OCI-LY7 (cell line): ENCODE data around the gene DELE1. TPM values are rescaled to one million over a fixed set of nuclear protein-coding genes. Genes with fewer than 3 reads are reported as not detected.

Experiments
- BruUV-seq: library from RNA; stranded (reverse); fragments of 400-500 nt; replicated peaks from 2 replicates; lab custom pipeline; 2021; lab: Mats Ljungman, UMichigan
- CTCF ChIA-PET: fragments of 300-600 bp; sonication (Branson Sonifier 250); formaldehyde crosslinking; loops from one replicate; lab custom pipeline; 2022; ENCODE audit warnings: antibody characterized with exemption; ENCODE audit not compliant: unreplicated experiment; lab: Charles Lee
- POLR2A ChIA-PET: fragments of 300-600 bp; sonication (Branson Sonifier 250); formaldehyde crosslinking; loops from one replicate; lab custom pipeline; 2022; ENCODE audit warnings: antibody characterized with exemption; lab: Charles Lee
- DNase-seq: peaks from one replicate; pipeline ENCODE4 v3.0.0-alpha.2; 2015; ENCODE audit warnings: low spot score
- H2AFZ ChIP-seq: fragments of 200-600 bp; sonication (generic), shearing (Covaris generic); 2 replicates; pipeline ENCODE4 v1.6.1; 2014; ENCODE audit warnings: mild to moderate bottlenecking, antibody characterized with exemption, low read length, moderate library complexity
- H3K27ac ChIP-seq: fragments of 200-600 bp; sonication (generic); 2 replicates; pipeline ENCODE4 v1.5.1; 2014; ENCODE audit warnings: mixed run types, low read depth, mild to moderate bottlenecking, moderate library complexity, low read length, inconsistent platforms; ENCODE audit not compliant: poor library complexity, severe bottlenecking
- H3K36me3 ChIP-seq: fragments of 200-600 bp; sonication (generic); 2 replicates; pipeline ENCODE4 v1.6.1; 2014; ENCODE audit warnings: mild to moderate bottlenecking, antibody characterized with exemption, low read length, moderate library complexity, mixed read lengths; ENCODE audit not compliant: insufficient read depth
- H3K4me1 ChIP-seq: fragments of 200-600 bp; sonication (generic); 2 replicates; pipeline ENCODE4 v1.5.1; 2014; ENCODE audit warnings: mild to moderate bottlenecking, low read length; ENCODE audit not compliant: insufficient read depth, poor library complexity, severe bottlenecking
- H3K4me2 ChIP-seq: fragments of 200-600 bp; sonication (generic); 2 replicates; pipeline ENCODE4 v1.6.1; 2014; ENCODE audit warnings: mild to moderate bottlenecking, low read length
- H3K4me3 ChIP-seq: fragments of 200-600 bp; sonication (generic); 2 replicates; pipeline ENCODE4 v1.5.1; 2014; ENCODE audit warnings: mild to moderate bottlenecking, low read depth, low read length; ENCODE audit not compliant: poor library complexity, severe bottlenecking
- H3K79me2 ChIP-seq: fragments of 200-600 bp; sonication (generic); 2 replicates; pipeline ENCODE4 v1.6.1; 2016; ENCODE audit warnings: low read depth, mild to moderate bottlenecking, low read length, moderate library complexity, mixed read lengths; ENCODE audit not compliant: insufficient read depth
- H3K9me2 ChIP-seq: fragments of 200-600 bp; sonication (generic); 2 replicates; pipeline ENCODE4 v1.6.1; 2016; ENCODE audit warnings: mild to moderate bottlenecking, low read length, mixed read lengths; ENCODE audit not compliant: insufficient read depth
- H3K9me3 ChIP-seq: fragments of 200-600 bp; sonication (generic); 2 replicates; pipeline ENCODE4 v1.6.1; 2014; ENCODE audit warnings: mild to moderate bottlenecking, mixed run types, low read length, mixed read lengths
- H4K20me1 ChIP-seq: fragments of 200-600 bp; sonication (generic); 2 replicates; pipeline ENCODE4 v1.6.1; 2014; ENCODE audit warnings: mild to moderate bottlenecking, antibody characterized with exemption, low read length, moderate library complexity, mixed read lengths; ENCODE audit not compliant: insufficient read depth
- EZH2phosphoT487 ChIP-seq: fragments of 200-600 bp; sonication (generic); IDR thresholded peaks from 2 replicates; pipeline ENCODE4 v1.6.1; 2018; ENCODE audit warnings: low read depth, borderline replicate concordance, mild to moderate bottlenecking, mixed run types, antibody characterized with exemption, low read length, moderate library complexity, mixed read lengths
- intact Hi-C: fragments of 100-400 bp; cut with micrococcal nuclease; formaldehyde crosslinking; loops from one replicate; pipeline ENCODE4 v1.10.0; 2022; ENCODE audit not compliant: unreplicated experiment
- total RNA-seq, 2 experiments: library from RNA; depleted of rRNA in 1 of 2; stranded (reverse); fragments of >200 nt in 1 of 2; shearing (Covaris generic) in 1 of 2; gene quantifications; 2 replicates each; pipeline ENCODE4 v1.2.3, GENCODE V29; 2014 to 2022
- TF ChIP-seq, protein P1 (sequence below): fragments of 200-600 bp; sonication (generic); conservative IDR thresholded peaks from 2 replicates; pipeline ENCODE4 v1.5.1; 2014; ENCODE audit warnings: mild to moderate bottlenecking, antibody characterized with exemption, low read length, moderate library complexity, mixed read lengths

Gene DELE1
- total RNA-seq, 2 experiments from 2014 or later: 78.5 to 81.2 TPM

DNA sequence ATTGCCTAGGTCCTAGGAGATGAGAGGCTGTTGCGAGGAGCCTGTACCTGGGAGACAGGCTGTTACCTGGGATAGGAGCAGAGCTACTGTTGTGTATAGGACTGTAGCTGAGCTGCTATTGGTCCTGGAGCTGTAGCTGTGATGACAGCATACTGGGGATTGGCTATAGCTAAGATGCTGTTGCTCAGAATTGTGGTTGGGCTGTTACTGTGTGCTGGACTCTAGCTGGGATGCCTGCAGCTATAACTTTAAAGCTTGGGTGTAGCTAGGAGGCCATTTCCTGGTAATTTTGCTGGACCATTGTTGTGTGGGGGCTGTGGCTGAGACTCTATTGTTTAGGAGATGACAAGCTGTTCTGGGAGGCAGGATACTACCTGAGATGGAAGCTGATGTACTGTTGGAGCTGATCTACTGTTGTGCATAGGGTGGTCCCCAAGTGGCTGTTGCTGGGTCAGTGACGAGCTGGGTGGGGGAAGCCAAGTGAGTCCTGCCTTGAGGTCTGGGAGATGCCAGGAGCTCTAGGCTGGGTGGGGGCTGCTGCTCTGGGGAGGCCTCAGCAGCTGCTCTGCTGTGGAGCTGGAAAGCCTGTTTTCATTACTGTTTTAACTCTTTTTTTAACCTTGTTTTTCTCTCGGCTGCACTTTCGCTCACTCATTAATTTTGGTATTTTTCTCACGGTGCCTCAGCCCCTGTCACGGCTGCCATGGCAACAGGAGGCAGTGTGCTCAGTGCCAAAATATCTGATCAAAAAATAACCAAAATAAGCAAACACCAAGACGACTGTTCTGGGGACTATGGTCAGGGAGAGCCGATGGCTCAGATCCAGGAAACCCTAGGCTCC, 42.5 kb upstream of the DELE1 start:
- DNase-seq: no peak
- no peak overlapping the region for H2AFZ ChIP-seq
- POLR2A ChIA-PET: interaction anchor here (0.6 to 1.7 kb wide), 6 partner anchors 9 to 1700 kb away, joined by 3 to 5 read pairs (median 3); no protein-coding TSS in a partner anchor
- no peaks in the 10 kb centered on the region for H3K36me3 ChIP-seq
- H3K79me2 ChIP-seq: no peaks in the 10 kb centered on the region
- H3K9me2 ChIP-seq: no peaks in the 10 kb centered on the region
- no peaks in the 10 kb centered on the region for H3K9me3 ChIP-seq
- H4K20me1 ChIP-seq: no peaks in the 10 kb centered on the region
- no peak overlapping the region for H3K27ac ChIP-seq
- no TSS peak for BruUV-seq
- H3K4me1 ChIP-seq: peaks cover 10% of the 10 kb centered on the region
- CTCF ChIA-PET: interaction anchor here (0.7 to 1.8 kb wide), 9 partner anchors 9 to 190 kb away, joined by 3 to 6 read pairs (median 3); partner anchors contain the start of gene GNPDA1
- no peak overlapping the region for H3K4me3 ChIP-seq
- intact Hi-C loops: no loop called here
- no peak overlapping the region for H3K4me2 ChIP-seq
- TF ChIP-seq, protein P1, sequence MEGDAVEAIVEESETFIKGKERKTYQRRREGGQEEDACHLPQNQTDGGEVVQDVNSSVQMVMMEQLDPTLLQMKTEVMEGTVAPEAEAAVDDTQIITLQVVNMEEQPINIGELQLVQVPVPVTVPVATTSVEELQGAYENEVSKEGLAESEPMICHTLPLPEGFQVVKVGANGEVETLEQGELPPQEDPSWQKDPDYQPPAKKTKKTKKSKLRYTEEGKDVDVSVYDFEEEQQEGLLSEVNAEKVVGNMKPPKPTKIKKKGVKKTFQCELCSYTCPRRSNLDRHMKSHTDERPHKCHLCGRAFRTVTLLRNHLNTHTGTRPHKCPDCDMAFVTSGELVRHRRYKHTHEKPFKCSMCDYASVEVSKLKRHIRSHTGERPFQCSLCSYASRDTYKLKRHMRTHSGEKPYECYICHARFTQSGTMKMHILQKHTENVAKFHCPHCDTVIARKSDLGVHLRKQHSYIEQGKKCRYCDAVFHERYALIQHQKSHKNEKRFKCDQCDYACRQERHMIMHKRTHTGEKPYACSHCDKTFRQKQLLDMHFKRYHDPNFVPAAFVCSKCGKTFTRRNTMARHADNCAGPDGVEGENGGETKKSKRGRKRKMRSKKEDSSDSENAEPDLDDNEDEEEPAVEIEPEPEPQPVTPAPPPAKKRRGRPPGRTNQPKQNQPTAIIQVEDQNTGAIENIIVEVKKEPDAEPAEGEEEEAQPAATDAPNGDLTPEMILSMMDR: no peak
- no peak for TF ChIP-seq EZH2phosphoT487

DNA sequence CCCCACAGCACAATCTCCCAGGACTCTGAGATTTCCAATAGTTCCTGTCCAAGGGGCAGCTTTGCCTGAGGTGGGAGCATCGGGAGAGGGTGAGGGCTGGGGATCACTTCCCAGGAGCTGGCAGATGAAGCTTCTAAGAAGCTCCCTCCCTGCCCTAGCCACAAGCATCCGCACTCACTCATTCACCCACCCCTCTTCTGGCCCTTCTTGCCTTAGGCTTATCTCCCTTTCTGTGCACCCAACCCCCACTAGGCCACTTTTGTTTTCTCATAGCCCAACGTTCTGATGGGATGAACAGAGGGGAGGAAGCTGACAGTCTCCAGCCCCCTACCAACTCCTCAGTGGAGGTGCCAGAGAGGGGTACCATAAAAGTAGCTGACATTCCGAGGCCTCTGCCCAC, 41.8 kb upstream of the DELE1 start:
- Histone ChIP-seq H3K36me3 (no peaks in the 10 kb centered on the region), H4K20me1 (no peaks in the 10 kb centered on the region), H3K4me2 (no peak overlapping the region), H3K9me2 (no peaks in the 10 kb centered on the region), H3K79me2 (no peaks in the 10 kb centered on the region), H3K27ac (no peak overlapping the region), H2AFZ (no peak overlapping the region), H3K4me1 (peaks cover 10% of the 10 kb centered on the region), H3K9me3 (no peaks in the 10 kb centered on the region), H3K4me3 (no peak overlapping the region)
- CTCF ChIA-PET: interaction anchor here (0.5 to 1.6 kb wide), 8 partner anchors 8 to 190 kb away, joined by 3 to 6 read pairs (median 4); partner anchors contain the start of gene GNPDA1
- intact Hi-C loops: no loop called here
- BruUV-seq: no TSS peak
- TF ChIP-seq, protein P1: no peak
- no peak for TF ChIP-seq EZH2phosphoT487
- DNase-seq: no peak
- POLR2A ChIA-PET: interaction anchor here (0.7 to 1.7 kb wide), 4 partner anchors 8 to 186 kb away, joined by 3 to 5 read pairs (median 3); no protein-coding TSS in a partner anchor
